BJ (cell line): ENCODE measurements around the gene TSR3. TPM values are rescaled to one million over a fixed set of nuclear protein-coding genes. Genes with fewer than 3 reads are reported as not detected.

Experiments
- CTCF ChIA-PET: fragments of 350-600 bp; formaldehyde crosslinking; extraction: SDS; loops from one replicate; lab custom pipeline; 2021; ENCODE audit warnings: antibody characterized with exemption, inconsistent platforms; lab: Yijun Ruan, JAX
- POLR2A ChIA-PET: fragments of 300-600 bp; sonication (Branson Sonifier 250); formaldehyde crosslinking; extraction: SDS; loops from one replicate; lab custom pipeline; 2021; ENCODE audit warnings: antibody characterized with exemption; lab: Charles Lee
- DNase-seq: peaks from one replicate; pipeline ENCODE4 v3.0.0-alpha.2; 2011; ENCODE audit warnings: low read depth
- H3K27me3 ChIP-seq: 2 replicates; pipeline ENCODE4 v1.6.0; 2011; ENCODE audit warnings: low read length; ENCODE audit not compliant: control insufficient read depth, insufficient read depth
- H3K36me3 ChIP-seq: 2 replicates; pipeline ENCODE4 v1.5.1; 2011; ENCODE audit warnings: low read length; ENCODE audit not compliant: control insufficient read depth, insufficient read depth
- H3K4me3 ChIP-seq: 2 replicates; pipeline ENCODE4 v1.5.1; 2011; ENCODE audit warnings: low read depth, mild to moderate bottlenecking, control low read depth, low read length
- polyA plus RNA-seq: library from polyadenylated mRNA; depleted of rRNA; stranded (reverse); fragments of >200 nt; gene quantifications from 2 replicates; pipeline ENCODE4 v1.2.3, GENCODE V29; 2011
- TF ChIP-seq, protein P1 (sequence below): IDR thresholded peaks from 2 replicates; pipeline ENCODE4 v1.5.1; 2011; ENCODE audit warnings: low read depth, mild to moderate bottlenecking, control low read depth, inconsistent platforms, low read length, moderate library complexity; ENCODE audit not compliant: insufficient read depth

Gene TSR3
- polyA plus RNA-seq, 1 experiment, result 52.3 TPM

DNA sequence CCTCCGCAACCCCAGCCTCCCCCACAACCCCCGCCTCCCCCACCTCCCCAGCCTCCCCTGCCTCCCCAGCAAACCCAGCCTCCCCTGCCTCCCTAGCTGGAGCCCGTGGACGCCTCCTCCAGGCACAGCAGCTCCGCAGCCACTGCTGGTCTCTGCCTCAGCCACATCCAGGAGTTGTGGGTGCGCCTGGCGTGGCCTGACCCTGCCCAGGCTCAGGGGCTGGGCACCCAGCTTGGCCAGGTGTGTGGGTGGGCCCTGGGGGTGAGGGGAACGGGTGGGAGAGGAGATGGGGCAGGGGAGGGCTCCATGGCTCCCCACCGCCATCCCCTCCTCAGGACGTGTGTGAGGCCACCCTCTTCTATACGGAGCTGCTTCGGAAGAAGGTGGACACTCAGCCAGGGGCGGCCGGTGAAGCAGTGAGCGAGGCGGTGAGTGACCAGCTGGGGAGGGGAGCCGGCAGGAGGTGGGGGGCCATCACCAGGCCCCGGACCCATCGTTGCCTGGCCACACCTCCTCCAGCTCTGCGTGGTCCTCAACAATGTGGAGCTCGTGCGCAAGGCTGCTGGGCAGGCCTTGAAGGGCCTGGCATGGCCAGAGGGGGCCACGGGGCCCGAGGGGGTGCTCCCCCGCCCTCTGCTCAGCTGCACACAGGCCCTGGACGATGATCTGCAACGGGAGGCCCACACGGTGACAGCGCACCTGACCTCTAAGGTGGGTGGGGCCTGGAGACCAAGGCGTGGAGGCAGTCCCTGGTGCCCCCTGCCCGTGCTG lies 5.8 kb downstream of the TSR3 start:
- CTCF ChIA-PET, result interaction anchor here (1.0 kb wide), 1 partner anchor 15 kb away, joined by 3 read pairs; no protein-coding TSS in a partner anchor
- DNase-seq, result no peak
- H3K4me3 ChIP-seq, result no peak overlapping the region
- peaks cover 16% of the 10 kb centered on the region for H3K36me3 ChIP-seq
- H3K27me3 ChIP-seq, result no peaks in the 10 kb centered on the region
- TF ChIP-seq, protein P1, sequence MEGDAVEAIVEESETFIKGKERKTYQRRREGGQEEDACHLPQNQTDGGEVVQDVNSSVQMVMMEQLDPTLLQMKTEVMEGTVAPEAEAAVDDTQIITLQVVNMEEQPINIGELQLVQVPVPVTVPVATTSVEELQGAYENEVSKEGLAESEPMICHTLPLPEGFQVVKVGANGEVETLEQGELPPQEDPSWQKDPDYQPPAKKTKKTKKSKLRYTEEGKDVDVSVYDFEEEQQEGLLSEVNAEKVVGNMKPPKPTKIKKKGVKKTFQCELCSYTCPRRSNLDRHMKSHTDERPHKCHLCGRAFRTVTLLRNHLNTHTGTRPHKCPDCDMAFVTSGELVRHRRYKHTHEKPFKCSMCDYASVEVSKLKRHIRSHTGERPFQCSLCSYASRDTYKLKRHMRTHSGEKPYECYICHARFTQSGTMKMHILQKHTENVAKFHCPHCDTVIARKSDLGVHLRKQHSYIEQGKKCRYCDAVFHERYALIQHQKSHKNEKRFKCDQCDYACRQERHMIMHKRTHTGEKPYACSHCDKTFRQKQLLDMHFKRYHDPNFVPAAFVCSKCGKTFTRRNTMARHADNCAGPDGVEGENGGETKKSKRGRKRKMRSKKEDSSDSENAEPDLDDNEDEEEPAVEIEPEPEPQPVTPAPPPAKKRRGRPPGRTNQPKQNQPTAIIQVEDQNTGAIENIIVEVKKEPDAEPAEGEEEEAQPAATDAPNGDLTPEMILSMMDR, result no peak
- POLR2A ChIA-PET, result no interaction called here

DNA sequence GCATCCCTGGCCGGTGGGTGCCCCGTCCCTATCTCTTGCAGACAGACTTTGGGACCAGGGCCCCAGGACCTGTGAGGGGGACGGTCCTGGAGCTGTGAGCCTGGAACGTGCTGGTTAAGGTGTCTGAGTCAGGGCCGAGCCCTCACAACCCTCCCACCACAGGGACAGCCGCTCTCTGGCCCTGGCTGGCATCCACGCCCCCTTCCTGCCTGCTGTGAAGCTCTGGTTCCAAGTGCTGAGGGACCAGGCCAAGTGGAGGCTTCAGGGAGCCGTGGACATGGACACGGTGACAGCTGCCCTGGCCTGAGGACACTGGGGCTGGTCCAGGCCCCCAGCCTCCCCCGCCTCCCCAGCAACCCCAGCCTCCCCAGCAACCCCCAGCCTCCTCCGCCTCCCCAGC lies 6.6 kb downstream of the TSR3 start:
- Histone ChIP-seq H3K4me3 (no peak overlapping the region), H3K27me3 (no peaks in the 10 kb centered on the region), H3K36me3 (peaks cover 13% of the 10 kb centered on the region)
- TF ChIP-seq, protein P1, result no peak
- no peak for DNase-seq
- ChIA-PET POLR2A (no interaction called here), CTCF (interaction anchor here (1.0 kb wide), 1 partner anchor 14 kb away, joined by 3 read pairs; no protein-coding TSS in a partner anchor)

DNA sequence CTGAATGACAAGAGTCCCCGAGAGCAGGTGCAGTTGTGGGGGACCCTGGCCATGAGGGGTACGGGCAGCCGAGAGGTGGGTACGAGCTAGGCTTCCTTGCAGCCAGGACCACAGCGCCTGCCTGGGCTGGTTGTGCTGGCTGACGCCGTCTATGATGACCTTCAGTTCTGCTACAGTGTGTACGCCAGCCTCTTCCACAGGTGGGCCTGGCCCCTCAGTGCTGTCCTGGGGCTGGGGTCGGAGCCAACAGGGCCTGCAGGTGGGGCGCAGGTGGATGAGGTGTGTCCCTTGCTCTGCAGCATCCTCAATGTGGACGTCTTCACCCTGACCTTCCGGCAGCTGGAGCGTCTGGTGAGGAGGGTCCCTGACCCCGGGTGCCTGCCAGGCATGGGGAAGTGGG lies 7.2 kb downstream of the TSR3 start:
- ChIA-PET POLR2A (no interaction called here), CTCF (interaction anchor here (0.7 to 1.3 kb wide), 3 partner anchors 20 to 73 kb away, joined by 3 to 4 read pairs (median 4); no protein-coding TSS in a partner anchor)
- TF ChIP-seq, protein P1, result no peak
- H3K27me3 ChIP-seq, result no peaks in the 10 kb centered on the region
- H3K36me3 ChIP-seq, result peaks cover 8% of the 10 kb centered on the region
- no peak overlapping the region for H3K4me3 ChIP-seq
- no peak for DNase-seq

DNA sequence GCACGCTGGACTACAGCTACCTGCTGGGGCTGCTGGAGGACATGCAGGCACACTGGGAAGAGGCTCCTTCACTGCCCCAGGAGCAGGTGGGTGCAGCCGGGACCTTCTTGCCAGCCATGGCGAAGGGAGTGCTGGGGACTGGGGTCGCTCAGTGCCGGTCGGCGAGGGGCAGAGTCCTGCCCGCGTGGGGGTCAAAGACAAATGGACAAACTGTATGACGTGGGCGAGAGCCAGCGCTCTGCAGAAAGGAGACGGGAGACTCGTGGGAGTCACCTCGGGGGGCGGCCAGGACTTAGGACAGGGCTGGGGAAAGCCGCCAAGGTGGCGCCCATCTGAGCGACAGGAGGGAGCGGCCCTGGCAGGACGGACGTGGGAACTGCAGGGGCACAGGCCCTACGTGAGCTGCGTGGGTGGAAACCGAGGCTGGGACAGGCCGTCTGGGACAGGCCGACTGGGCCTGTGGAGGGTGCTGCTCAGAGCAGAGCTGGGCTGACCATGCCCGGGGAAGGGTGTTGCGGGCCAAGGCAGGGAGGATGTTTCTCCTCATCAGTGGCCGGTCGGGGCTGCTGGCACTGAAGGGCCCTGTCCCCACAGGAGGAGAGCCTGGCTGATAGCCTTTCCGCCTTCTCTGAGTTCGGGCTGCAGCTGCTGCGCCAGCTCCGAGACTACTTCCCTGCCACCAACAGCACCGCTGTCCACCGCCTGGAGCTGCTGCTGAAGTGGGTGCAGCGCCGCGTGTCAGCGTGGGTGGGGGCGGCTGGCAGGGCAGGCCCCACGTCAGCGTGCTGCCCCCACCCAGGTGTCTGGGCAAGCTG lies 8.0 kb downstream of the TSR3 start:
- ChIA-PET POLR2A (no interaction called here), CTCF (interaction anchor here (0.7 to 1.3 kb wide), 4 partner anchors 21 to 531 kb away, joined by 3 to 4 read pairs (median 4); no protein-coding TSS in a partner anchor)
- no peak for DNase-seq
- no peak overlapping the region for H3K4me3 ChIP-seq
- peaks cover 3% of the 10 kb centered on the region; the same call in 1 of the 2 replicates for H3K36me3 ChIP-seq
- TF ChIP-seq, protein P1, result no peak
- H3K27me3 ChIP-seq, result no peaks in the 10 kb centered on the region
